ENCODE measurements around the gene ARHGEF1.
A peak's percentile ranks its signal among the peaks of the same experiment; 100 is the strongest.
"Not testable (repeated sequence)": the region's sequence is repeated elsewhere in the genome, so short reads cannot be mapped to it uniquely, and the experiment has no call there.

ARHGEF1 gene

GRCh38 chr19:41935760-41936415 is 52.9 kb downstream of the ARHGEF1 start:
- DNase-seq (ENCODE audit: low read depth) = no peak
- TF ChIP-seq CTCF (conservative IDR thresholded peaks at IDR 0.05; ENCODE audit: low read depth, low read length) = no peak
- H3K4me3 ChIP-seq (ENCODE audit: low read length) = no peak overlapping the region

DNA sequence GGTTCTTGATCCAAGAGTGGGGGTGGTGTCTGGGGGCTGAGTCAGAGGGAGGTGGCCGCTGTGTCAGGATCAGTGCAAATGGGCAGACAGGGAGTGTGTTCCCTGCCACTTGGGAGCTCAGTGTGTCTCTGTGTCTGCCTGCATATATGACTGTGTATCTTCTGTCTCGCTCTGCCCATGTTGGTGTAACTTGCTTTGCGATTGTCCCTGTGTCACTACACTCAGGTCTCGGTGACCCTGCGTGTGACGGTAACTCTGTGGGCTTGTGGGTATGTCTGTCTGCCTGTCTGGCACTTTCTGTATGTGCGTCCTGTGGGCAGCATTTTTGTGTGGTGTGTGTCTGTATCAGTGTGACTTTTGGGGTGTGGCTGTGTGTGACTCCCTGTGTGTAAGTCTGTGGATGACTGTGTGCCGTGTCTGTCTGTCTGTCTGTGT is 53.4 kb downstream of the ARHGEF1 start:
- DNase-seq (ENCODE audit: low read depth) = no peak
- TF ChIP-seq CTCF (conservative IDR thresholded peaks at IDR 0.05; ENCODE audit: low read depth, low read length) = no peak

DNA sequence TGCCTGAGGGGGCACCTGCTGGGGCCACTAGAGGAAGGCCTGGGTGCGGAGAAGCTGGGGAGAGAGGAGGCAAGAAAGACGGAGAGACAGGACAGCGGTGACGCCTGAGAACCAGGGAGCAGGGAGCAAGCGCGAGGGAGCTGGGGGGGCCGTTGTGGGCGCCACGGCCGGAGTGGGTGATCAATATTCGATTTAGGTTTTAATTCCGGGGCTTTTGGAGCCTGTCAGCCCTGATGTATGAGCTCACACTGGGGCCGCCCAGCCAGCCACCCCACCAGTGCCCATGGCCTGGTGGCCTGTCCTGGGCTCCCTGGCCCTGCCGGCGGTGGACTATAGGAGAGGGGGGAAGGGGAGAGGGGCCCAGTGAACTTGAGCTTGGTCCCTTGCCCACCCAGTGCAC is 54.0 kb downstream of the ARHGEF1 start:
- DNase-seq (ENCODE audit: low read depth) = no peak
- H3K4me3 ChIP-seq (ENCODE audit: low read length) = no peak overlapping the region
- no peak for TF ChIP-seq CTCF (conservative IDR thresholded peaks at IDR 0.05; ENCODE audit: low read depth, low read length)

More for the DNA sequence above, 53.4 kb downstream of the ARHGEF1 start:
- no peak overlapping the region for H3K4me3 ChIP-seq (ENCODE audit: low read length)

GRCh38 chr19:41937525-41938468 is 54.8 kb downstream of the ARHGEF1 start:
- TF ChIP-seq CTCF (conservative IDR thresholded peaks at IDR 0.05; ENCODE audit: low read depth, low read length) = no peak
- H3K4me3 ChIP-seq (ENCODE audit: low read length) = no peak overlapping the region
- DNase-seq (ENCODE audit: low read depth) = no peak

- DNase-seq (ENCODE audit: low read depth); H3K4me3 ChIP-seq (ENCODE audit: low read length): not testable (repeated sequence)
Measured at GRCh38 chr19:41939209-41939608, 56.2 kb downstream of the ARHGEF1 start.

- H3K4me3 ChIP-seq (ENCODE audit: low read length) = peak overlapping the region; percentile 49
- no peak for DNase-seq (ENCODE audit: low read depth)
- no peak for TF ChIP-seq CTCF (conservative IDR thresholded peaks at IDR 0.05; ENCODE audit: low read depth, low read length)
Measured at GRCh38 chr19:41939861-41940730, 57.1 kb downstream of the ARHGEF1 start.
